GM12872 (cell line): ENCODE measurements around the gene KLK1.

Source experiments
- TF ChIP-seq, protein P1 (sequence below): IDR thresholded peaks from 3 replicates; pipeline ENCODE4 v1.5.1; 2011; ENCODE audit warnings: low read depth, mild to moderate bottlenecking, low read length, moderate library complexity; ENCODE audit not compliant: insufficient read depth

KLK1 gene

DNA sequence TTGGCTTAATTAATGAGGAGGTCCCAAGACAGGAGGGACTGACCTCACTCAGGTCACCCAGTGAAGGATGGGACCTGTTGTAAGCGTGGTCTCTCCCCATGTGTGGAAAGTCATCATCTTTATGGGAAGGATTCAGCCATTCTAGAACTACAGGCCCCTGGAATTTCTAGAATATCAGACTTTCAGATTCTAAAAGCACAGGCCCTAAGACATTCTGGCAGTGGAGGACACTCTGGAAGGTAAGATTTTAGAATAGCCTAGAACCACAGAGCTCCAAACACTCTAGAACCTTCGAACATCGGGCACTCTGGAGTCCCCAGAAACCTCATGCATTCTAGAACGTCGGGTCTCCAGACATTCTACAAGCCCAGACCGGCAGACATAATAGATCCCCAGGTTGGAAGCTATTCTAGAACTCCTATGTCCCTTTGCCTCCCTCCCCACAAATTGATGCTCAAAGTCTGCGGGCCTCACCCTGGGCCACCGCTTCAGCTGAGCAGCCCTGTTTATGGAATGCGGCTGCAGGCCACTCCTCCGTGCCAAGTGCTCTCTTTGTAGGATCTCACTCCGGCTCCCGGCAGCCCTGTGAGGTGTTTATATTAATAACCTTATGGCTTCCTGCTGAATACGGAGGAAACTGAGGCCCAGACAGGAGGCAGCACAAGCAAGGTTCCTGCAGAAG is 11.7 kb upstream of the KLK1 start:
- TF ChIP-seq, protein P1, sequence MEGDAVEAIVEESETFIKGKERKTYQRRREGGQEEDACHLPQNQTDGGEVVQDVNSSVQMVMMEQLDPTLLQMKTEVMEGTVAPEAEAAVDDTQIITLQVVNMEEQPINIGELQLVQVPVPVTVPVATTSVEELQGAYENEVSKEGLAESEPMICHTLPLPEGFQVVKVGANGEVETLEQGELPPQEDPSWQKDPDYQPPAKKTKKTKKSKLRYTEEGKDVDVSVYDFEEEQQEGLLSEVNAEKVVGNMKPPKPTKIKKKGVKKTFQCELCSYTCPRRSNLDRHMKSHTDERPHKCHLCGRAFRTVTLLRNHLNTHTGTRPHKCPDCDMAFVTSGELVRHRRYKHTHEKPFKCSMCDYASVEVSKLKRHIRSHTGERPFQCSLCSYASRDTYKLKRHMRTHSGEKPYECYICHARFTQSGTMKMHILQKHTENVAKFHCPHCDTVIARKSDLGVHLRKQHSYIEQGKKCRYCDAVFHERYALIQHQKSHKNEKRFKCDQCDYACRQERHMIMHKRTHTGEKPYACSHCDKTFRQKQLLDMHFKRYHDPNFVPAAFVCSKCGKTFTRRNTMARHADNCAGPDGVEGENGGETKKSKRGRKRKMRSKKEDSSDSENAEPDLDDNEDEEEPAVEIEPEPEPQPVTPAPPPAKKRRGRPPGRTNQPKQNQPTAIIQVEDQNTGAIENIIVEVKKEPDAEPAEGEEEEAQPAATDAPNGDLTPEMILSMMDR: no peak

DNA sequence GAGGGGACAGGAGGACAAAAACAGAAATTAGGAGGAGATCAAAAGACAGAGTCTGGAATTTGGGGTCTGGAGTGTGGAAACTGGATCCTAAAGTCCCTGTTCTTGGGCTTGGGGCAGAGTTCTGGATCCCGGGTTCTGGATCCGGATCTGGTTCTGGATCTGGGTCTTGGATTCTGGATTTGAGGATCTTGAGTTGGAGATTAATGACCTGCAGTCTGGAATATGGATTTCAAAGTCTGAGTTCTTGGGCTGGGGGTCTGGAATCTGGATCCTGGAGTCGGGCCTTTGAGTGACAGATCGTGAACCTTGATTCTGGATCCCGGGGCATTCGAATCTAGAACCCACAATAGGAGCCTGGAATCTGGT is 10.2 kb upstream of the KLK1 start:
- TF ChIP-seq, protein P1: no peak

DNA sequence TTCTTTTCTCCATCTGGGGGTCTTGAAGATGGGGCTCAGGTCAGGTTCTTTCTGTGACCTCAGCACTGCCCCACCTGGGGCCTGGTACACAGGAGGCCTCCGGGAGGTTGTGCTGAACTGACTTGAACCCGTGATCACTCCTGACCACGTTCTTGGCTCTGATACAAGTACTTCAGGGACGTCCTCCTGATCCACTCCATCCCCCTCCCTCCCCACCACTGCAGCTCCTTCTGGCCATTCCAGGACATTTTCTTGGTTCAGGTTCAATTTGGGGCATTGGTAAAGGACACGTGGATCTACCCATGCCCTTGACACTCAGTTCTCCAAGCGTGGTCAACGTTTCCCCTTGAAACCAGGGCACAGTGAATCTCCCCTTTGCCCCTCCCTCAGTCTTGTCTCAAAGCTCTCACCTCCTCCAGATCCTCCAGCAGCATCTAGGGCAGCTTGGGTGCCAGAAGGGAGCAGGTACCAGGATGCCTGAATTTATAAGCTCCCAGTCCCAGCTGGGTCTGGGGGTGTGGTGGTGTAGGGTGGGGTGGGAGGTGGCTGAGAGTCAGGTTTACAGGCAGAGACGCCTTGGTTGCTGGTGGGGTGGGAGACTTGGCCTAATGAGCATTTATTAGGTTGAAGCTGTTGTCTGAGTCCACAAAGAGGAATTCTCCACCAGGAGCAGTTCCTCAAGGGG is 9.7 kb upstream of the KLK1 start, which contains the start of gene KLK15:
Gene KLK15 (minus strand): TSS at position 458 of the 685 bp plus-strand sequence. CDS start 2,082 bp downstream, outside the sequence.
- TF ChIP-seq, protein P1: no peak

DNA sequence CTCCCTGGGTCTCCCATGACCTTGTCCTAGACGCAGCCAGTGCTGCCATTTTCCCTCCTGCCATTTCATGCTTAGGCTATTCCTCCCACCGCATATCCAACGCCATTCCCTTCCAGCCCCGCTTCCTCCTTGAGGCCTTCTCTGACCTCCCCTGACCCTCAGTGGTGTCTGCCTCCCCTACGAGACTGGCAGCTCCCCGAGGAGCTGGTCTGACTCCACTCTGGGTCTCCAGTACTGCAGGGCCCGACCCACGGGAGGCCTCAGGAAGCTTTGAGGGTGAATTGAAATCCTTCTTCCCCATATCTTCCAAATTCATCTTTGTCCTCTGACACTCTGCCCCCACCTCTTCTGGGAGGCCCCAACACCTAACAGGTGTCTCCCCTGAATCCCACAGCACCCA is 9.1 kb upstream of the KLK1 start:
- TF ChIP-seq, protein P1: no peak

DNA sequence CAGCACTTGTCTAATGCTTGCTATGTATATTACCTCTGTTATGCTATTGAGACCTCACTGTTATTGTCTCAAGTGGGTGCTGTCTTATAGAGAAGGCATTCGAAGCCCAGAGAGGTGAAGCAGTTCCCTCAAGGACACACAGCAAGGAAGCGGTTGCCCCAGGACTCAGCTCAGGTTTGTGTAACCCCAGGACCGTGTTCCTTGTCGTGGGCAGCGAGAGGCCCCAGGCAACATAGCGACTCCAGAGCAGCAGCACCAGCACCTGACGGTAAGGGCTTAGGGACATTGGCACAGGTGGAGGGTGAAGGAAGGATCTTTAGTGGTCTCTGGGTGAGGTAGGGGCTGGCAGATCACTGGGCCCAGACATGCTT is 7.4 kb upstream of the KLK1 start:
- TF ChIP-seq, protein P1: no peak

DNA sequence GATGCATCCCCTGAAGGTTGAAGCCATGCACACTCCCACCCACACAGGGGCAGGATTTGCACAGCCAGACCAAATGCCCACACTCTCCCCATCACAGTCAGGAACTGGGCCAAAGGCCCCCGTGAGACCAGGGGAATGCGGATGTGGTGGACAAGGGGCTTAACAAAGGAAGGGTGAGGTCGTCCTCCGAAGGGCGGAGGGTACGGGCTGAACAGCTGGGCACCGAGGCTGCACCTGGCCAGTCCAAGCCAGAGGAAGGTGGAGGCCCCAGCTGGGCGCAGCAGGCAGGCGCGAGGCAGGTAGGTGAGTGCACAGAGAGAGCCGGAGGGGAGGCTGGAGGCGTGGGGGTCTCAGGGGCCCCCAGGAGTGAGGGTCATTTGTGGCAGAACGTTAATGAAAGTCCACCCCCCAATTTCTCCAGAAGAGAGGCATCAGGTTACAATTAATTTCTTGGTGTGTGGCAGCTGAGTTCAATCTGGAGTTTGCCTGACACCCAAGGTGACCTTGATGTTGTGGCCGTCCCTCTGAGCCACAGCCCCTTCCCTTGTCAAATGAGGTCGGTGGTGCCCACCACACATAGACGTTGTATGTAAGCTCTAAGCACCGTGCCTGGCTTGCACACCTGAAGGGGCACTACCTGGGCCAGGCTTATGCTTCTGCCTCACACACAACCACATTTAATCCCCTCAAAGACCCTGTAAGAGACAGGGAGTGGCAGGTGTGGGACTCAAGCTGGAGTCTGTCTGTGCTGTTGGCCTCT is 6.9 kb upstream of the KLK1 start:
- TF ChIP-seq, protein P1: no peak

DNA sequence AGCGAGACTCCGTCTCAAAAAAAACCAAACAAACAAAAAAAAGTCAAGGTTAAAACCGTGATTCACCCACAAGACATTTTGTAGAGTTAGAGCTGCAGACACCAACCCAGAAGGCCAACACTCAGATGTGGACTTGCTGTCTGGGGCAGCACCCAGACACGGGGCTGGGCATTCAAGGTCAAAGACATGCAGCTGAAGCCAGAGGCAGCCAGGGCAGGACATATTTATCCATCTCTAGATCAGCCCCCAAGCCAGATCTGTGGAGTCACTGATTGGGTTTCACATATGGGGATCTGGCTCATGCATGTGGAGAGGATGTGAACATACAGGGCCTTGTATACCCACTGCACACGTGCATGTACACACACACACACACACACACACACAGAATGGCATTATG is 6.2 kb upstream of the KLK1 start:
- TF ChIP-seq, protein P1: no peak
